ENCODE data around the gene INPP4B.
A peak's percentile ranks its signal among the peaks of the same experiment; 100 is the strongest.

INPP4B gene

GRCh38 chr4:142414366-142414990, 431.6 kb downstream of the INPP4B start:
- TF ChIP-seq, protein P1, sequence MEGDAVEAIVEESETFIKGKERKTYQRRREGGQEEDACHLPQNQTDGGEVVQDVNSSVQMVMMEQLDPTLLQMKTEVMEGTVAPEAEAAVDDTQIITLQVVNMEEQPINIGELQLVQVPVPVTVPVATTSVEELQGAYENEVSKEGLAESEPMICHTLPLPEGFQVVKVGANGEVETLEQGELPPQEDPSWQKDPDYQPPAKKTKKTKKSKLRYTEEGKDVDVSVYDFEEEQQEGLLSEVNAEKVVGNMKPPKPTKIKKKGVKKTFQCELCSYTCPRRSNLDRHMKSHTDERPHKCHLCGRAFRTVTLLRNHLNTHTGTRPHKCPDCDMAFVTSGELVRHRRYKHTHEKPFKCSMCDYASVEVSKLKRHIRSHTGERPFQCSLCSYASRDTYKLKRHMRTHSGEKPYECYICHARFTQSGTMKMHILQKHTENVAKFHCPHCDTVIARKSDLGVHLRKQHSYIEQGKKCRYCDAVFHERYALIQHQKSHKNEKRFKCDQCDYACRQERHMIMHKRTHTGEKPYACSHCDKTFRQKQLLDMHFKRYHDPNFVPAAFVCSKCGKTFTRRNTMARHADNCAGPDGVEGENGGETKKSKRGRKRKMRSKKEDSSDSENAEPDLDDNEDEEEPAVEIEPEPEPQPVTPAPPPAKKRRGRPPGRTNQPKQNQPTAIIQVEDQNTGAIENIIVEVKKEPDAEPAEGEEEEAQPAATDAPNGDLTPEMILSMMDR (conservative IDR thresholded peaks at IDR 0.05; ENCODE audit: low read length), result no peak
- DNase-seq (ENCODE audit: low read depth), result peak; percentile 27
- H3K4me3 ChIP-seq (ENCODE audit: low read length), result no peak overlapping the region

- TF ChIP-seq, protein P1 (conservative IDR thresholded peaks at IDR 0.05; ENCODE audit: low read length), result no peak
- H3K4me3 ChIP-seq (ENCODE audit: low read length), result no peak overlapping the region
- peak; percentile 59 for DNase-seq (ENCODE audit: low read depth)
These were observed 432.6 kb downstream of the INPP4B start for GRCh38 chr4:142413485-142413884.

GRCh38 chr4:142411993-142412392, 434.1 kb downstream of the INPP4B start:
- H3K4me3 ChIP-seq (ENCODE audit: low read length), result no peak overlapping the region
- DNase-seq (ENCODE audit: low read depth), result no peak
- TF ChIP-seq, protein P1 (conservative IDR thresholded peaks at IDR 0.05; ENCODE audit: low read length), result no peak

DNA sequence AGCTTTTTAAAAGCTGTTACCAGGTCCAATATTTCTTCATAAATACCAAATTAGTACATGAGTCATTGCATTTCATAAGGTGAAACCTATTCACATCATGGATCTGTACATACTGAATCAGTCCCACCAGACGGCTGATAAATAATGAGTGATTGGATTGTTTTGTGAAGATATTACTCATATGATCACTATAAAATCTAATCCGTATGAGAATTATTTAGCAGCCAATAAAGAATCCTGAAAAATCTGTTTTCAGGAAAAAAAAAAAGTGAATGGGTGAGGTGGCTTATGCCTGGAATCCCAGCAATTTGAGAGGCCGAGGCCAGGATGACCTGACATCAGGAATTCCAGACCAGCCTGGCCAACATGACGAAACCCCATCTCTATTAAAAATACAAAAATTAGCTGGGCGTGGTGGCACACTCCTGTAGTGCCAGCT, 438.1 kb downstream of the INPP4B start:
- peak; percentile 84 for DNase-seq (ENCODE audit: low read depth)
- H3K4me3 ChIP-seq (ENCODE audit: low read length), result no peak overlapping the region
- TF ChIP-seq, protein P1 (conservative IDR thresholded peaks at IDR 0.05; ENCODE audit: low read length), result no peak

GRCh38 chr4:142407596-142407995, 438.5 kb downstream of the INPP4B start:
- no peak for DNase-seq (ENCODE audit: low read depth)
- H3K4me3 ChIP-seq (ENCODE audit: low read length), result no peak overlapping the region
- TF ChIP-seq, protein P1 (conservative IDR thresholded peaks at IDR 0.05; ENCODE audit: low read length), result no peak

DNA sequence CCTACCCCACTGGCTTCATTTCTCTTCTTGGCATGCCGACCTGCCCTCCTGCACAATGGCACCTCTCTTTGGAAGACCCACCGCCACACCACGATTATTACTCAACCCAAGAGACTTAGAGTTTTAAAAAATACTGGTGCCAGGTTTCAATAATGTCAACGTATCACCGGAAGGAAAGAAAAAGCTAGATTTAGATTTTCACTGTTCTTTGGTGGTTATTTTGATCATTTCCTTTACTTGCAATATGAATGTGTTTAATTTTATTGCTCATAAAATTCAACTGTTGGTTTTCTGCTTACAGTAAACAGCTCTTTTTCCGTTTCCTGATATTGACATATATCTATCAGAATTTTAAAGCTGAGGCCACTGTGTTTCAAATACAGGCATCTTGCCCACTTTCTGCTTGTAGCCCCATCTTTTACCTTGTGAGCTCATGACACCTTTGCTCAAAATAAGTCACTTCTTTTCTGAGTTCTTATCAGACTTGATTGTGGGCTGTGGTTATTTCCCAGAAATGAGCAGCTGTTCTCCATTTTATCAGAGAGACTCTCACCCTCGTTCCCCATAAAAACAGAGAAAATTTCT, 439.1 kb downstream of the INPP4B start:
- no peak for DNase-seq (ENCODE audit: low read depth)
- no peak overlapping the region for H3K4me3 ChIP-seq (ENCODE audit: low read length)

More for the DNA sequence above, 439.1 kb downstream of the INPP4B start:
- TF ChIP-seq, protein P1 (conservative IDR thresholded peaks at IDR 0.05; ENCODE audit: low read length), result no peak
